Astrocyte of the hippocampus (primary cell): ENCODE measurements around the gene SHISAL2A.

Experiments used
- DNase-seq: peaks from one replicate; pipeline ENCODE4 v3.0.0; 2011; ENCODE audit warnings: low read depth, low spot score

SHISAL2A gene

GRCh38 chr1:52632732-52633290 is at the start of gene SHISAL2A:
Gene SHISAL2A (plus strand): TSS chr1:52633168. CDS start chr1:52633494, 326 bp downstream.
- peak; percentile 56 for DNase-seq

GRCh38 chr1:52585474-52585873 is 47.5 kb upstream of the SHISAL2A start:
- DNase-seq: no peak

GRCh38 chr1:52588027-52588426 is 44.9 kb upstream of the SHISAL2A start:
- no peak for DNase-seq

GRCh38 chr1:52588535-52588934 is 44.4 kb upstream of the SHISAL2A start:
- no peak for DNase-seq

GRCh38 chr1:52590266-52590665 is 42.7 kb upstream of the SHISAL2A start:
- no peak for DNase-seq

- DNase-seq: no peak
These were observed 40.2 kb upstream of the SHISAL2A start for GRCh38 chr1:52592637-52593323.

GRCh38 chr1:52593495-52593894 is 39.5 kb upstream of the SHISAL2A start:
- no peak for DNase-seq

GRCh38 chr1:52595061-52595460 is 37.9 kb upstream of the SHISAL2A start:
- no peak for DNase-seq

GRCh38 chr1:52597912-52598311 is 35.1 kb upstream of the SHISAL2A start:
- no peak for DNase-seq

- DNase-seq: no peak
These were observed 34.2 kb upstream of the SHISAL2A start for GRCh38 chr1:52598729-52599128.

- DNase-seq: no peak
These were observed 33.7 kb upstream of the SHISAL2A start for GRCh38 chr1:52599236-52599635.

- no peak for DNase-seq
These were observed 32.3 kb upstream of the SHISAL2A start for GRCh38 chr1:52600533-52601179.

GRCh38 chr1:52601519-52601918 is 31.4 kb upstream of the SHISAL2A start:
- DNase-seq: no peak

GRCh38 chr1:52601991-52602855 is 30.7 kb upstream of the SHISAL2A start, which contains the start of gene GPX7:
Gene GPX7 (plus strand): TSS chr1:52602371. CDS start chr1:52602410, 39 bp downstream.
- DNase-seq: peak; percentile 75

GRCh38 chr1:52602856-52603600 is 29.9 kb upstream of the SHISAL2A start:
- DNase-seq: peak; percentile 50

- DNase-seq: no peak
These were observed 29.3 kb upstream of the SHISAL2A start for GRCh38 chr1:52603630-52604029.

GRCh38 chr1:52604063-52604770 is 28.8 kb upstream of the SHISAL2A start:
- no peak for DNase-seq

GRCh38 chr1:52613636-52614373 is 19.2 kb upstream of the SHISAL2A start:
- peak; percentile 32 for DNase-seq

- DNase-seq: no peak
These were observed 18.3 kb upstream of the SHISAL2A start for GRCh38 chr1:52614671-52615070.

GRCh38 chr1:52615489-52616042 is 17.4 kb upstream of the SHISAL2A start:
- DNase-seq: no peak
